ENCODE results near the gene GMEB2.

Gene GMEB2

GRCh38 chr20:63591147-63591533 lies 35.8 kb downstream of the GMEB2 start:
- TF ChIP-seq CTCF (IDR thresholded peaks at IDR 0.05; ENCODE audit: borderline replicate concordance, insufficient read depth, low read depth, low read length) = no peak
- H3K4me3 ChIP-seq (ENCODE audit: low read depth, low read length) = no peak overlapping the region

- no peak overlapping the region for H3K4me3 ChIP-seq (ENCODE audit: low read depth, low read length)
- no peak for TF ChIP-seq CTCF (IDR thresholded peaks at IDR 0.05; ENCODE audit: borderline replicate concordance, insufficient read depth, low read depth, low read length)
Observed at GRCh38 chr20:63590218-63591146, 36.4 kb downstream of the GMEB2 start.

- no peak overlapping the region for H3K4me3 ChIP-seq (ENCODE audit: low read depth, low read length)
- no peak for TF ChIP-seq CTCF (IDR thresholded peaks at IDR 0.05; ENCODE audit: borderline replicate concordance, insufficient read depth, low read depth, low read length)
Observed at GRCh38 chr20:63589261-63590217, 37.4 kb downstream of the GMEB2 start.

GRCh38 chr20:63588641-63589041 lies 38.3 kb downstream of the GMEB2 start:
- no peak overlapping the region for H3K4me3 ChIP-seq (ENCODE audit: low read depth, low read length)
- no peak for TF ChIP-seq CTCF (IDR thresholded peaks at IDR 0.05; ENCODE audit: borderline replicate concordance, insufficient read depth, low read depth, low read length)

GRCh38 chr20:63587776-63588591 lies 38.9 kb downstream of the GMEB2 start:
- TF ChIP-seq CTCF (IDR thresholded peaks at IDR 0.05; ENCODE audit: borderline replicate concordance, insufficient read depth, low read depth, low read length) = no peak
- no peak overlapping the region for H3K4me3 ChIP-seq (ENCODE audit: low read depth, low read length)

- TF ChIP-seq CTCF (IDR thresholded peaks at IDR 0.05; ENCODE audit: borderline replicate concordance, insufficient read depth, low read depth, low read length) = no peak
- H3K4me3 ChIP-seq (ENCODE audit: low read depth, low read length) = no peak overlapping the region
Observed at GRCh38 chr20:63587256-63587655, 39.6 kb downstream of the GMEB2 start.
